Gastroesophageal sphincter (tissue), 4 donors: Measurements from ENCODE around the gene NGEF. TPM values are rescaled to one million over a fixed set of nuclear protein-coding genes. Genes with fewer than 3 reads are reported as not detected.

ENCODE experiments used
- ATAC-seq: fragments of 150-250 bp; one replicate; pipeline ENCODE4 v1.9.1; 2016; ENCODE audit warnings: mild to moderate bottlenecking, moderate library complexity
- H3K27ac ChIP-seq, 4 donors: fragments of 200-600 bp; sonication (generic) in 3 of 4; 1 replicate in 3 of 4; 2 replicates in 1 of 4; pipeline ENCODE4 v1.5.1; 2016 to 2019
- H3K27me3 ChIP-seq: fragments of 200-600 bp; sonication (generic); one replicate; pipeline ENCODE4 v1.5.1; 2019
- H3K36me3 ChIP-seq, 2 donors: fragments of 200-600 bp; sonication (generic); one replicate each; pipeline ENCODE4 v1.5.1; 2019; ENCODE audit warnings: control low read depth in 1 of 2
- H3K4me1 ChIP-seq, 3 donors: fragments of 200-600 bp; sonication (generic); 1 replicate in 2 of 3; 2 replicates in 1 of 3; pipeline ENCODE4 v1.5.1; 2016 to 2019; ENCODE audit warnings: control low read depth in 2 of 3
- H3K4me3 ChIP-seq, 2 donors: fragments of 200-600 bp; sonication (generic); one replicate each; pipeline ENCODE4 v1.5.1; 2019; ENCODE audit warnings: mild to moderate bottlenecking in 1 of 2, moderate library complexity in 1 of 2
- H3K9me3 ChIP-seq, 3 donors: fragments of 200-600 bp; sonication (generic); one replicate each; pipeline ENCODE4 v1.5.1; 2017 to 2019; ENCODE audit warnings: control low read depth in 2 of 3
- EP300 ChIP-seq: sonication (generic); formaldehyde crosslinking; IDR thresholded peaks from one replicate; pipeline ENCODE4 v1.6.1; 2017; ENCODE audit warnings: antibody characterized with exemption, mild to moderate bottlenecking
- POLR2A ChIP-seq, 2 donors: fragments of 450-650 bp; IDR thresholded peaks; one replicate each; pipeline ENCODE4 v1.6.1; 2017; ENCODE audit warnings: antibody characterized with exemption in 2 of 2, mild to moderate bottlenecking in 2 of 2, moderate library complexity in 1 of 2
- POLR2AphosphoS5 ChIP-seq: sonication (generic); formaldehyde crosslinking; IDR thresholded peaks from one replicate; pipeline ENCODE4 v1.6.1; 2017; ENCODE audit warnings: antibody characterized with exemption
- WGBS, 2 donors: methylation state at CpG; one replicate each; pipeline ENCODE4 v1.1.5; 2018; ENCODE audit warnings: low coverage in 1 of 2; 5-methylcytosine and 5-hydroxymethylcytosine counted together
- total RNA-seq, 4 donors: library from RNA; depleted of rRNA; stranded (reverse); fragments of >200 nt; gene quantifications; one replicate each; pipeline ENCODE4 v1.1.0, GENCODE V29; 2016
- TF ChIP-seq, protein P1 (sequence below), 4 experiments: fragments of 200-600 bp in 2 of 4; fragments of 450-650 bp in 2 of 4; sonication (generic) in 1 of 4; IDR thresholded peaks; one replicate each; pipeline ENCODE4 v1.5.1; 2017 to 2019; ENCODE audit warnings: antibody characterized with exemption in 4 of 4, mild to moderate bottlenecking in 2 of 4, moderate library complexity in 2 of 4

The NGEF gene
- total RNA-seq, 4 donors from 2014 or later = 0.40 to 0.49 (median 0.46) TPM; not detected in 1

DNA sequence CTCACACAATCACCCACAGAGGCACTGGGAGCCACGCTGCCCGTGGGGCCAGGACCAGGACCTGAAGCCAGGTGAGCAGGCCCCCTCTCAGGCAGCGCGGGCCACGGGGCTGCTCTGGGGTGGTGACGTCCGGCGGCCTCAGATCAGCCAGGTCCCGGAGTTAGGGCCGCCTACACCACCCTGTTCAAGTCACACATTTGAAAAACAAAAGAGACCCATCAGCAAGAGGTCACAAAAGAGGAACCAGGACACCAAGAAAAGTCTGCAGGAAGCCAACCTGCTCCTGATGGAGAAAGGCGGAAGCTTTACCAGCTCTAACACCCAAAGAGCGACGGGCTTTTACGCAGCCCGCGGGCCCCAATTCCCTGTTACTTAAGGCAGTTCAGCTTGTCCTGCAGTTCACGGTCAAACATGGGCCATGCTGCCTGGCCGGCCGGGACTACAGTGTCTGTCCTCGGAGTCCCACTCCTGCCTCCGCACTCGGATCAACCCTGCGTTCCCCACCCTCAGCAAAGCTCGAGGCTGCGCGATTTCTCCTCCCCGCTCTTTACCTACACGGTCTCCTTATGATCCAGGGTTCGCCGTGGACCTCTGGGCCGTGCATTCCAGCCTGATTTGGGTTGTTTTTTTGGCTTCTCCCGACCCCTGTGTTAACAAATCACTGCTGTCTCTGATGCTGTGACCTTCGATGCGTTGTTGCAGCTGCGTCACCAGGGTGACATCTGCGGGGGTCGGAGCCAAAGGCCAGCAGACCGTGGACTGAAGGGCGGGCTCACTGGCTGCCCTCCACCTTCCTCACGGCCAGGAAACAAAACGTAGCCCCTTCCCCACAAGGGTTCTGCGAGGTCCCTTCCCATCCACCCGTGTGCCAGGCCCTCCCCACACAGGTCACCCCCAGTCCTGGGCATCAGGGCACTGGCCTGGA, 112.0 kb downstream of the NGEF start:
- H3K27me3 ChIP-seq = peaks cover 26% of the 10 kb centered on the region
- no peaks in the 10 kb centered on the region for H3K4me1 ChIP-seq
- ATAC-seq = no peak
- no peaks in the 10 kb centered on the region for H3K36me3 ChIP-seq
- no peak overlapping the region for H3K4me3 ChIP-seq
- H3K9me3 ChIP-seq = no peaks in the 10 kb centered on the region
- 57 to 64% methylated on average over 11 to 15 of the region's 43 CpGs for WGBS, 2 donors
- no peak overlapping the region for H3K27ac ChIP-seq
- no peak for TF ChIP-seq EP300
- no peak for TF ChIP-seq POLR2AphosphoS5
- TF ChIP-seq, protein P1, sequence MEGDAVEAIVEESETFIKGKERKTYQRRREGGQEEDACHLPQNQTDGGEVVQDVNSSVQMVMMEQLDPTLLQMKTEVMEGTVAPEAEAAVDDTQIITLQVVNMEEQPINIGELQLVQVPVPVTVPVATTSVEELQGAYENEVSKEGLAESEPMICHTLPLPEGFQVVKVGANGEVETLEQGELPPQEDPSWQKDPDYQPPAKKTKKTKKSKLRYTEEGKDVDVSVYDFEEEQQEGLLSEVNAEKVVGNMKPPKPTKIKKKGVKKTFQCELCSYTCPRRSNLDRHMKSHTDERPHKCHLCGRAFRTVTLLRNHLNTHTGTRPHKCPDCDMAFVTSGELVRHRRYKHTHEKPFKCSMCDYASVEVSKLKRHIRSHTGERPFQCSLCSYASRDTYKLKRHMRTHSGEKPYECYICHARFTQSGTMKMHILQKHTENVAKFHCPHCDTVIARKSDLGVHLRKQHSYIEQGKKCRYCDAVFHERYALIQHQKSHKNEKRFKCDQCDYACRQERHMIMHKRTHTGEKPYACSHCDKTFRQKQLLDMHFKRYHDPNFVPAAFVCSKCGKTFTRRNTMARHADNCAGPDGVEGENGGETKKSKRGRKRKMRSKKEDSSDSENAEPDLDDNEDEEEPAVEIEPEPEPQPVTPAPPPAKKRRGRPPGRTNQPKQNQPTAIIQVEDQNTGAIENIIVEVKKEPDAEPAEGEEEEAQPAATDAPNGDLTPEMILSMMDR (IDR thresholded peaks at IDR 0.05) = no peak
- TF ChIP-seq POLR2A (IDR thresholded peaks at IDR 0.05) = no peak

DNA sequence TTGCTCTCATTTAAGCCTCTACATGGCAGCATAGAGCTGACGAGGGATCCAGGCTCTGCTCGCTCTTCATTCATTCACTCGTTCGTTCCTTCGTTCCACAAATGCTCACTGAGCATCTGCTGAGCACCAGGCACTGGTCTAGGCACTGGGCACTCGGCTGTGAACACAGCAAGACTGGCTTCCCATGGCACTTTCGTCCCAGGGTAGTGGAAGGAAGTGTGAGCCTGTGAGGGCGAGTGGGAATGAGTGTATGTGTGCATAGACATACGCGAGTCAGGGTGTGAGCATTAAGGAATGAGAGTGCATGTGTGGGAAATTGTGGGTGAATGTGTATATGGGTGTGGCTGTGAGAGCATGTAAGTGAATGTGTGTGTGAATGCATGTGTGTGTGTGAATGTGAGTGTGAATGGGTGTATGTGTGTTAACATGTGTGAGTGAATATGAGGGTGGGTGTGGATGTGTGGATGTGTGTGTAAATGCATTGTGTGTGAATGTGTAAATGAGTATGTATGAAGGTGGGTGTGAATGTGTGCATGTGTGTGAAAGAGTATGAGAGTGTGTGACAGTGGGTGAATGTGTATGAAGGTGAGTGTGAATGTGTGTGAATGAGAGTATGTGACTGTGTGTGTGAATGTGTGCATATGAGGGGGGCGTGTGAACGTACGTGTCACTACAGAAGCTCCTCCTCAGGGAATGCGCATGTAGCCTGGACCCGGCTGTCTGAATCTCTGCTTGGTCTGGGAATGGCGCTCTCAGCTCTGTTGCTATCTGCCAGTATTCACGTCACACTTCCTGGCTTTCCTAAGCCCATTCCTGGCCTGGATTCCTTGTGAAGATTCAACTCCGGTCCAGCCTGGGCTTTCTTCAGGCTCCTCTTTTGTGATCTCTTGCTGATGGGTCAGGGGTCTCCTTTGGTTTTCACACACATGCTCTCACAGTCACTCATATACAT, 114.2 kb downstream of the NGEF start:
- H3K27me3 ChIP-seq = peaks cover 39% of the 10 kb centered on the region
- H3K36me3 ChIP-seq = no peaks in the 10 kb centered on the region
- TF ChIP-seq, protein P1 (IDR thresholded peaks at IDR 0.05) = no peak
- WGBS, 2 donors = 62 to 66% methylated on average over 12 to 18 of the region's 18 CpGs
- no peak overlapping the region for H3K4me3 ChIP-seq
- no peaks in the 10 kb centered on the region for H3K4me1 ChIP-seq
- ATAC-seq = no peak
- H3K9me3 ChIP-seq = no peaks in the 10 kb centered on the region
- no peak overlapping the region for H3K27ac ChIP-seq

DNA sequence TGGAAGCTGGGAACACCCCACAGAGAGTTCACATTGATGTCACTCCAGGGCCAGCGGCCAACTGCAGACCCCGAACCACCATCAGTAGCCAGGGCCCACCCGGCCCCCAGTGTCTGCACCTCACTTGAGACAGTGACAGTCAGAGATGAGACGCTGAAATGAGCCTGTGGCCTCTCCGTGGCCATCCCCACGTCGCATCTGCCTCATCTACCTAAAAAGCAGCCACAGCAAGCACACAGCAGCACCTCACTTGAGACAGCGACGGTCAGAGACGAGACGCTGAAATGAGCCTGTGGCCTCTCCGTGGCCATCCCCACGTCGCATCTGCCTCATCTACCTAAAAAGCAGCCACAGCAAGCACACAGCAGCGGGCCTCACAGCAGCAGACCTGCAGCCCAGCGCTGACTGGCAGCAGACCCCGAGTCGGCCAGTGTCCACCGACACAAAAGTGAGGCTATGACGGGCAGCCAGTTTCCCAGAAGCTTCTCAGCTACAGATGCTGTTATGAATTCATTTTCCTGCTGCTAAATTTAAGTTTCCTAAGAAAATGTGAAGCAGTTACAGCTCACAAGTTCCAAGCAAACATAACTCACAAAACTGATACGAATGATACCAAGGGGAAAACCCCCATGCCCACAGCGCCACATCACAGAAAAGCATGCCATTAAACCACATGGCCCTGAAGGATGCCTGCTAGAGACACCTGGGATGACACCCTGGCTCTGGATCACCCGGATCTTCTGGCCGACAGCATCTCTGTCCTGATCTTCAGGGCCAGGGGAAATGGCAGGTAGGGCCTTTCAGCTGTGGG, 115.3 kb downstream of the NGEF start:
- Histone ChIP-seq H3K36me3 (no peaks in the 10 kb centered on the region), H3K9me3 (no peaks in the 10 kb centered on the region)

More for the DNA sequence above, 115.3 kb downstream of the NGEF start:
- no peak for ATAC-seq
- H3K27me3 ChIP-seq = peaks cover 45% of the 10 kb centered on the region
- 67 to 94% methylated on average over 1 to 8 of the region's 24 CpGs for WGBS, 2 donors
- no peaks in the 10 kb centered on the region for H3K4me1 ChIP-seq
- H3K4me3 ChIP-seq = no peak overlapping the region
- H3K27ac ChIP-seq = no peak overlapping the region
- no peak for TF ChIP-seq POLR2AphosphoS5
- no peak for TF ChIP-seq EP300
- TF ChIP-seq, protein P1 (IDR thresholded peaks at IDR 0.05) = no peak
- TF ChIP-seq POLR2A (IDR thresholded peaks at IDR 0.05) = no peak
